K562 (cell line): ENCODE data around the gene SLC4A5. TPM values are rescaled to one million over a fixed set of nuclear protein-coding genes. Genes with fewer than 3 reads are reported as not detected.
A peak's percentile ranks its signal among the peaks of the same experiment; 100 is the strongest.

Experiments
- CHD4 ChIP-seq: fragments of 200-600 bp; sonication (generic); IDR thresholded peaks from 3 replicates; pipeline ENCODE4 v1.6.1; 2012; ENCODE audit warnings: low read depth, mild to moderate bottlenecking, mixed read lengths, low read length, inconsistent platforms; ENCODE audit not compliant: insufficient read depth, insufficient replicate concordance, poor library complexity, severe bottlenecking
- GTF2F1 ChIP-seq: IDR thresholded peaks from 2 replicates; pipeline ENCODE4 v1.6.1; 2011; ENCODE audit warnings: low read depth, low read length, improper control_type of control experiment
- TCF7L2 ChIP-seq: fragments of 150-350 bp; IDR thresholded peaks from 2 replicates; pipeline ENCODE4 v1.6.1; 2016; ENCODE audit warnings: low read depth, mild to moderate bottlenecking, low read length, moderate library complexity
- TSC22D4 ChIP-seq: fragments of 450-650 bp; IDR thresholded peaks from 2 replicates; pipeline ENCODE4 v1.6.1; 2016; ENCODE audit warnings: missing genetic modification characterization, missing biosample characterization, control low read depth
- UBTF ChIP-seq, 2 experiments: IDR thresholded peaks; 2 replicates each; pipeline ENCODE4 v1.6.1; 2012; ENCODE audit warnings: improper control_type of control experiment in 2 of 2, low read depth in 2 of 2, low read length in 2 of 2, borderline replicate concordance in 1 of 2
- XRCC3 ChIP-seq: fragments of 450-650 bp; IDR thresholded peaks from 2 replicates; pipeline ENCODE4 v1.6.1; 2017; ENCODE audit warnings: mild to moderate bottlenecking, moderate library complexity
- ZNF354B ChIP-seq: fragments of 250-450 bp; sonication (Bioruptor Pico); IDR thresholded peaks from 2 replicates; pipeline ENCODE4 v1.4.0; 2020
- polyA plus RNA-seq, 8 experiments: library from polyadenylated mRNA; depleted of rRNA in 4 of 8; stranded (reverse) in 5 of 8; unstranded in 3 of 8; fragments of >200 nt; fragmentation: Nextera tagmentation in 2 of 8; fragmentation: Illumina TruSeq in 1 of 8; extraction: Ambion mirVana in 2 of 8; extraction: Trizol in 1 of 8; gene quantifications; 2 replicates each; pipeline versions ENCODE4 v1.2.1 to v1.2.3, GENCODE V29; 2011 to 2014; ENCODE audit warnings: inconsistent platforms in 1 of 8, missing spikeins in 1 of 8
- total RNA-seq, 7 experiments: library from RNA; depleted of rRNA in 6 of 7; stranded (reverse); fragments of >200 nt in 6 of 7; fragmentation: Illumina TruSeq in 2 of 7; extraction: Trizol in 2 of 7; gene quantifications; 2 replicates each; pipeline versions ENCODE4 v1.2.1 to v1.2.3, GENCODE V29; 2011 to 2021; ENCODE audit warnings: low replicate concordance in 1 of 7
- TF ChIP-seq, protein P1 (sequence below), 2 experiments: fragments of 450-650 bp in 1 of 2; IDR thresholded peaks; 2 replicates each; pipeline ENCODE4 v1.6.1; 2011 to 2017; ENCODE audit warnings: low read depth in 2 of 2, antibody characterized with exemption in 1 of 2, borderline replicate concordance in 1 of 2, low read length in 1 of 2, mild to moderate bottlenecking in 1 of 2, mixed read lengths in 1 of 2; ENCODE audit not compliant: control insufficient read depth in 1 of 2
- TF ChIP-seq, protein P2 (sequence below): fragments of 250-450 bp; sonication (Bioruptor Pico); IDR thresholded peaks from 2 replicates; pipeline ENCODE4 v1.4.0; 2020
- TF ChIP-seq, protein P3 (sequence below): fragments of 450-650 bp; IDR thresholded peaks from 2 replicates; pipeline ENCODE4 v1.7.1; 2018; ENCODE audit warnings: mild to moderate bottlenecking, low read depth; ENCODE audit not compliant: partially characterized antibody

SLC4A5 gene
- total and polyA plus RNA-seq, 9 of the 15 experiments (the other 6 are each of a cell fraction or from before 2014, with no cell fraction given), result 0.03 to 0.77 (median 0.14) TPM; not detected in 1

GRCh38 chr2:74198461-74199274 is 144.5 kb downstream of the SLC4A5 start, which contains the start of gene MTHFD2 (continued):
- TF ChIP-seq, protein P1, sequence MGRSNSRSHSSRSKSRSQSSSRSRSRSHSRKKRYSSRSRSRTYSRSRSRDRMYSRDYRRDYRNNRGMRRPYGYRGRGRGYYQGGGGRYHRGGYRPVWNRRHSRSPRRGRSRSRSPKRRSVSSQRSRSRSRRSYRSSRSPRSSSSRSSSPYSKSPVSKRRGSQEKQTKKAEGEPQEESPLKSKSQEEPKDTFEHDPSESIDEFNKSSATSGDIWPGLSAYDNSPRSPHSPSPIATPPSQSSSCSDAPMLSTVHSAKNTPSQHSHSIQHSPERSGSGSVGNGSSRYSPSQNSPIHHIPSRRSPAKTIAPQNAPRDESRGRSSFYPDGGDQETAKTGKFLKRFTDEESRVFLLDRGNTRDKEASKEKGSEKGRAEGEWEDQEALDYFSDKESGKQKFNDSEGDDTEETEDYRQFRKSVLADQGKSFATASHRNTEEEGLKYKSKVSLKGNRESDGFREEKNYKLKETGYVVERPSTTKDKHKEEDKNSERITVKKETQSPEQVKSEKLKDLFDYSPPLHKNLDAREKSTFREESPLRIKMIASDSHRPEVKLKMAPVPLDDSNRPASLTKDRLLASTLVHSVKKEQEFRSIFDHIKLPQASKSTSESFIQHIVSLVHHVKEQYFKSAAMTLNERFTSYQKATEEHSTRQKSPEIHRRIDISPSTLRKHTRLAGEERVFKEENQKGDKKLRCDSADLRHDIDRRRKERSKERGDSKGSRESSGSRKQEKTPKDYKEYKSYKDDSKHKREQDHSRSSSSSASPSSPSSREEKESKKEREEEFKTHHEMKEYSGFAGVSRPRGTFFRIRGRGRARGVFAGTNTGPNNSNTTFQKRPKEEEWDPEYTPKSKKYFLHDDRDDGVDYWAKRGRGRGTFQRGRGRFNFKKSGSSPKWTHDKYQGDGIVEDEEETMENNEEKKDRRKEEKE (IDR thresholded peaks at IDR 0.05; ENCODE audit: borderline replicate concordance in 1 of 2, control insufficient read depth in 1 of 2, low read depth in 2 of 2, low read length in 1 of 2), result peak in 1 of 2 experiments; percentile 62; a peak in 1 of 4 replicates
- TF ChIP-seq XRCC3 (no peak), CHD4 (no peak), UBTF (IDR thresholded peaks at IDR 0.05; ENCODE audit: borderline replicate concordance in 1 of 2, low read depth in 2 of 2, low read length in 2 of 2) (peak; percentile 83 to 96; a peak in 3 of 4 replicates), GTF2F1 (peak; percentile 98), ZNF354B (CRISPR knock-in tag) (no peak), TCF7L2 (no peak), TSC22D4 (tag) (no peak)
- TF ChIP-seq, protein P2, sequence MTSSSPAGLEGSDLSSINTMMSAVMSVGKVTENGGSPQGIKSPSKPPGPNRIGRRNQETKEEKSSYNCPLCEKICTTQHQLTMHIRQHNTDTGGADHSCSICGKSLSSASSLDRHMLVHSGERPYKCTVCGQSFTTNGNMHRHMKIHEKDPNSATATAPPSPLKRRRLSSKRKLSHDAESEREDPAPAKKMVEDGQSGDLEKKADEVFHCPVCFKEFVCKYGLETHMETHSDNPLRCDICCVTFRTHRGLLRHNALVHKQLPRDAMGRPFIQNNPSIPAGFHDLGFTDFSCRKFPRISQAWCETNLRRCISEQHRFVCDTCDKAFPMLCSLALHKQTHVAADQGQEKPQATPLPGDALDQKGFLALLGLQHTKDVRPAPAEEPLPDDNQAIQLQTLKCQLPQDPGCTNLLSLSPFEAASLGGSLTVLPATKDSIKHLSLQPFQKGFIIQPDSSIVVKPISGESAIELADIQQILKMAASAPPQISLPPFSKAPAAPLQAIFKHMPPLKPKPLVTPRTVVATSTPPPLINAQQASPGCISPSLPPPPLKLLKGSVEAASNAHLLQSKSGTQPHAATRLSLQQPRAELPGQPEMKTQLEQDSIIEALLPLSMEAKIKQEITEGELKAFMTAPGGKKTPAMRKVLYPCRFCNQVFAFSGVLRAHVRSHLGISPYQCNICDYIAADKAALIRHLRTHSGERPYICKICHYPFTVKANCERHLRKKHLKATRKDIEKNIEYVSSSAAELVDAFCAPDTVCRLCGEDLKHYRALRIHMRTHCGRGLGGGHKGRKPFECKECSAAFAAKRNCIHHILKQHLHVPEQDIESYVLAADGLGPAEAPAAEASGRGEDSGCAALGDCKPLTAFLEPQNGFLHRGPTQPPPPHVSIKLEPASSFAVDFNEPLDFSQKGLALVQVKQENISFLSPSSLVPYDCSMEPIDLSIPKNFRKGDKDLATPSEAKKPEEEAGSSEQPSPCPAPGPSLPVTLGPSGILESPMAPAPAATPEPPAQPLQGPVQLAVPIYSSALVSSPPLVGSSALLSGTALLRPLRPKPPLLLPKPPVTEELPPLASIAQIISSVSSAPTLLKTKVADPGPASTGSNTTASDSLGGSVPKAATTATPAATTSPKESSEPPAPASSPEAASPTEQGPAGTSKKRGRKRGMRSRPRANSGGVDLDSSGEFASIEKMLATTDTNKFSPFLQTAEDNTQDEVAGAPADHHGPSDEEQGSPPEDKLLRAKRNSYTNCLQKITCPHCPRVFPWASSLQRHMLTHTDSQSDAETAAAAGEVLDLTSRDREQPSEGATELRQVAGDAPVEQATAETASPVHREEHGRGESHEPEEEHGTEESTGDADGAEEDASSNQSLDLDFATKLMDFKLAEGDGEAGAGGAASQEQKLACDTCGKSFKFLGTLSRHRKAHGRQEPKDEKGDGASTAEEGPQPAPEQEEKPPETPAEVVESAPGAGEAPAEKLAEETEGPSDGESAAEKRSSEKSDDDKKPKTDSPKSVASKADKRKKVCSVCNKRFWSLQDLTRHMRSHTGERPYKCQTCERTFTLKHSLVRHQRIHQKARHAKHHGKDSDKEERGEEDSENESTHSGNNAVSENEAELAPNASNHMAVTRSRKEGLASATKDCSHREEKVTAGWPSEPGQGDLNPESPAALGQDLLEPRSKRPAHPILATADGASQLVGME, result peak; percentile 67; the same call in 1 of the 2 replicates
- TF ChIP-seq, protein P3, sequence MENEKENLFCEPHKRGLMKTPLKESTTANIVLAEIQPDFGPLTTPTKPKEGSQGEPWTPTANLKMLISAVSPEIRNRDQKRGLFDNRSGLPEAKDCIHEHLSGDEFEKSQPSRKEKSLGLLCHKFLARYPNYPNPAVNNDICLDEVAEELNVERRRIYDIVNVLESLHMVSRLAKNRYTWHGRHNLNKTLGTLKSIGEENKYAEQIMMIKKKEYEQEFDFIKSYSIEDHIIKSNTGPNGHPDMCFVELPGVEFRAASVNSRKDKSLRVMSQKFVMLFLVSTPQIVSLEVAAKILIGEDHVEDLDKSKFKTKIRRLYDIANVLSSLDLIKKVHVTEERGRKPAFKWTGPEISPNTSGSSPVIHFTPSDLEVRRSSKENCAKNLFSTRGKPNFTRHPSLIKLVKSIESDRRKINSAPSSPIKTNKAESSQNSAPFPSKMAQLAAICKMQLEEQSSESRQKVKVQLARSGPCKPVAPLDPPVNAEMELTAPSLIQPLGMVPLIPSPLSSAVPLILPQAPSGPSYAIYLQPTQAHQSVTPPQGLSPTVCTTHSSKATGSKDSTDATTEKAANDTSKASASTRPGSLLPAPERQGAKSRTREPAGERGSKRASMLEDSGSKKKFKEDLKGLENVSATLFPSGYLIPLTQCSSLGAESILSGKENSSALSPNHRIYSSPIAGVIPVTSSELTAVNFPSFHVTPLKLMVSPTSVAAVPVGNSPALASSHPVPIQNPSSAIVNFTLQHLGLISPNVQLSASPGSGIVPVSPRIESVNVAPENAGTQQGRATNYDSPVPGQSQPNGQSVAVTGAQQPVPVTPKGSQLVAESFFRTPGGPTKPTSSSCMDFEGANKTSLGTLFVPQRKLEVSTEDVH, result peak; percentile 67
